Femur (tissue), 1 donor: Measurements from ENCODE around the gene TATDN2.
A peak's percentile ranks its signal among the peaks of the same experiment; 100 is the strongest.

Experiments used
- DNase-seq: peaks from one replicate; pipeline ENCODE4 v3.0.0-alpha.2; 2017

Gene TATDN2, protein sequence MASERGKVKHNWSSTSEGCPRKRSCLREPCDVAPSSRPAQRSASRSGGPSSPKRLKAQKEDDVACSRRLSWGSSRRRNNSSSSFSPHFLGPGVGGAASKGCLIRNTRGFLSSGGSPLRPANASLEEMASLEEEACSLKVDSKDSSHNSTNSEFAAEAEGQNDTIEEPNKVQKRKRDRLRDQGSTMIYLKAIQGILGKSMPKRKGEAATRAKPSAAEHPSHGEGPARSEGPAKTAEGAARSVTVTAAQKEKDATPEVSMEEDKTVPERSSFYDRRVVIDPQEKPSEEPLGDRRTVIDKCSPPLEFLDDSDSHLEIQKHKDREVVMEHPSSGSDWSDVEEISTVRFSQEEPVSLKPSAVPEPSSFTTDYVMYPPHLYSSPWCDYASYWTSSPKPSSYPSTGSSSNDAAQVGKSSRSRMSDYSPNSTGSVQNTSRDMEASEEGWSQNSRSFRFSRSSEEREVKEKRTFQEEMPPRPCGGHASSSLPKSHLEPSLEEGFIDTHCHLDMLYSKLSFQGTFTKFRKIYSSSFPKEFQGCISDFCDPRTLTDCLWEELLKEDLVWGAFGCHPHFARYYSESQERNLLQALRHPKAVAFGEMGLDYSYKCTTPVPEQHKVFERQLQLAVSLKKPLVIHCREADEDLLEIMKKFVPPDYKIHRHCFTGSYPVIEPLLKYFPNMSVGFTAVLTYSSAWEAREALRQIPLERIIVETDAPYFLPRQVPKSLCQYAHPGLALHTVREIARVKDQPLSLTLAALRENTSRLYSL

DNA sequence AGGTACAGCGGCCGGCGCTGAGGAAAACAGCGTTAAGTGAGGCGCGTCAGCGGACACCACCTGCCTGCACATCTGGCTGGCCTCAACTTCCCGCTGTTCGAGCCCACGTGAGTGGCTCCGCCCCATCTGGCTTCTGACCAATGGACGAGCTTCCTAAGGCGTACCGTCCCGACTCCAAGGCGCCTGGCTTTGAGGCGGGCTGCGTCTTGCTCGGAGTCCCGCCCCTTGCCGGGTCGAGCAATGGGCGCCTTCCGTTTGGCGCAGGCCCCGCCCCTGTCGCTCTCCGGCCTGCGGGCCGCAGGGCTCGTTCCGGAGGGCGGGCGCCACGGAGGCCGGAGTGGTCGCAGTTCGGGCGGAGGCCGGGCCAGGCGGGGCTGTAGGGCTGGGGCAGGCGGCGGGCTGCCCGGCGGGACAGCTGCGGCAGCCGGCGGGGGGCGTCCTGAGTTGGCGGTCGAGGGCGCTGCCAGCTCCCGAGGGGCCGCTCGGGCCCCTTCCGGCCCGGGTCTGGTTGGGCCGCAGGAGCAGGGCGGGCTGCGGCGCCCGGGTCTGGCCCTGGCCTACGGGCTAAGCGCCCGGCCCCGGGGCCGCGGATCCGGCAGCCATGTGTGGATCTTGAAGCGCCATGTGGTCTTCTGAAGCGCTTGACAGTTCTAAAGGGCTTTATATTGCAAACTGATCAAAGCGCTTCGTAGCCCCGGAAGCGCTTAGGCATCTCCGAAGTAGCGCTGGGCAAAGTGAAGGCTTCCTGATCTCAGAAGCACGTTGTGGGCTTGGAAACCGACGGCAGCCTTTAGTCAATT, at the start of gene TATDN2:
Gene TATDN2, plus strand, starts transcription at position 276 of the 800 bp plus-strand sequence. CDS start 742 bp downstream, outside the sequence.
- DNase-seq = peak; percentile 96

DNA sequence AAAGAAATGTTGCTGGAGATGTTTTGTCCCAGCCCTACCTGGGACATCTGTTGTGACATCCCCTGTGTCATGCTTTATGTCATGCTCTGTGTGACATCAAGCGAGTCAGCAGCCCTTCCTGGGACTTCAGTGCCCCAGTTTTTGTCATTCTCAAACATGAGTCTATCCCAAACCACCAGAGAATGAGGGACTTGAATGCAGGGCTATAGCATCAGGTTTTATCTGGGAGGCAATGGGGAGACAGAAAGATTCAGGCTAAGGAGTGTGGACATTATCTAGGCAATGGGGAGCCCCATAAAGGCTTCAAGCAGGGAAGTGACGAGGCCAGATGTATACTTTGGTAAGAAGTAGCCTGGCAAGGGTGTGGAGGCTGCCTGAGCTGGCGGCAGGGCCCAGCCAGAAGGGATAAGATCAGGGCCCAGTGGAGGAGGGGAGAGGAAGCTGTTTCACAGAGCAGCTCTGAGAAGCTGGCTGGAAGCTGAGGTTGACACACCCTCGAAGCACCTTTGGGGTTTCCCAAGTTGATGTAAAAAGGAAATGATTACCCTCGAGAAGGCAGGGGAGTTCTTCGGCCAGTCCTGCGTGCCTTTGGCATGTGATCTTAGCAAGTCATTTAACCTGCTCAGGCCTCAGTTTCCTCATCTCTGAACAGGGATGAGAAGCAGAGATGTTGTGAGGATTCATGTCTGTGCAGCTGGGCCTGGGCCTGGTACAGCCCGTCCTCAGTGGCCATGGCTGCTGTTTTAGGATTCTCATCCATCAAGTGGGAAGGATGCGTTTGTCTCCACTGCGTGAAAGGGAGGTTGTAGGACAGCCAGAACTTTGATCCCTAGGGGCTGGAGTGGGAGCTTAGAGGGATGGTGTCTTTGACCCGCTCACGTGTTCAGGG, 49.3 kb upstream of the TATDN2 start:
- DNase-seq = peak; percentile 41

DNA sequence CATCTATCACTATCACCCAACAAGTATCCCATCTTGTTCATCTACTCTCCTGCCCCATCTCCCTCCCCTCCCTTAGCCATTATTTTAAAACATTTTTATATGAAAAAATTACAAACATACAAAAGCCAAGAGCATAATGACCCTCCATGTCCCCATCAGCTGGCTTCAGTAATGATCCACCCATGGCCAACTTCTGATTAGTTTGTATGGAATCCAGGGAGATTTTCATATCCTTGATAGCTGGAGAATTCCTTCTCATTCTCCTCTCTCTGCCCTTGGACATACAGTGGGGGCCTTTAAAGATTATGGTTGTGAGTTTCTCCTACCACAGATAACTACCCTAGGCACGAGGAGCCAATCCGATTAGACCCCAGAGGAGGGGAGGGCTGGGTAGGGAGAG, 43.3 kb upstream of the TATDN2 start:
- no peak for DNase-seq

DNA sequence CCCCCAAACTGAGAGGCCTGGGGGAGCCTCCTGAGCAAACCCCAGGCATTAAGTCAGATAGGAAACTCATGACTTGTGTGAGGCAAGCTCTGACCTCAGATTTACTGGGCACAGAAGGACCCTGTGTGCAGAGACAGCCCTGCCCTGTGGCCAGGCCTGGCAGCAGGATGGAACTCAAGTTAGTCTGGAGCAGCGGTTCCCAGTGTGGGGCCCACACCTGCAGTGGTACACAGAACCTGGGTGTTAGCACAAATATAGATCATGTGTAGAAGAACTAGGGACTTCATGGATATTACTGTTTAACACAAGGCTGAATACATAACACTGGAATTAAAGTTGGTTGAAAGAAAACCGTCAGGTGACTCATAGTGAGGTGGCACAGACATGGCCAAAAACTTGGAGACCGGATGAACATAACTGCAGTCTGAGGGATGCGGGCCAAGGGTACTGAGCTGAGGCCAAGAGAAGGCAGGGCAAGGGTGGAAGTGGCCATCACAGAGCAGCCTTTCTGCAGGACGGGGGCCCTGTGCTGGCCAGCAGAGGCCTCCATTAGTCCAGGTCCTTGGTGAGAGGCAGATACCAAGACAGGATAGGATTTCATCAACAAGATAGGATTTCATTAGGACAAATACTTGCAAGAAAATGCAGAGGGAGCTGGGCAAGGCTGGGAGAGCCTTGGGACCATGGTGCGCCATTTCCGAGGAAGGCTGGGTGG, 42.7 kb upstream of the TATDN2 start:
- peak; percentile 40 for DNase-seq

DNA sequence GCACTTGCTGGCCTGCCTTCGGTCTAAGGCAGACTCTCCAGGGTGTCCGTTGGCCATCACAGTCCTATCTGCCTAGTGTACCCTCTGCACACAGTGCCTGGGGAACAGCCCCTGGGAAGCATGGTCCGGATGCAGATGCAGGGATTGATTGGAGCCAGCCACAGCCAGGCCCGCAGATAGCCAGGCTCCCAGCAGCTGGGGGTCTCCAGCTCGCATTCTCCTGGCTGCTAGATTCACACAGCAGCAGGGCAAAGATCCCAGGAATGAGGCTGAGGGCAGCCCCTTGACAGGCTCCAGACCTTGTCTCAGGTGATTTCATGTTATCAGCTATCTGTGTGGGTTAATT, 42.1 kb upstream of the TATDN2 start:
- no peak for DNase-seq

DNA sequence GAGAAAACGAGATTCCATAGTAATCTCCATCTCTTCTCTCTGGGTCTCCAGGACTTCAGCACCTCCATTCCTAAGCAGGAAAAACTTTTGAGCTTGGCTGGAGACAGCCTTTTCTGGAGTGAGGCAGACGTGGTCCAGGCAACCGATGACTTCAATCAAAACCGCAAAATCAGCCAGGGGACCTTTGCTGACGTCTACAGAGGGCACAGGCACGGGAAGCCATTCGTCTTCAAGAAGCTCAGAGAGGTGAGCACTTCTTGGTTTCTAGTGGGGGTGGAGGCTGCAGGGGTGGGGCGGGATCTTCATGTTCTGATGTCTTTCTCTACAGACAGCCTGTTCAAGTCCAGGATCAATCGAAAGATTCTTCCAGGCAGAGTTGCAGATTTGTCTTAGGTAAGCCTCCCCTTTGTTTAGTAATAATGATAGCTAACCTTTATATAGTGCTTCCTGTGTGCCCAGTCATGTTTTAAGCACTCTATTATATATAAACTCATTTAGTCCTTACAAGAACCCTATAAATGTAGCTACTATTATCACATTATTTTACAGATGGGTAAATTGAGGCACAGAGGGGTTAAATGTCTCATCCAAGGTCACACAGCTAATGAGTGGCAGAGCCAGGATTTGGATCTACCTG, 35.0 kb upstream of the TATDN2 start:
- no peak for DNase-seq

DNA sequence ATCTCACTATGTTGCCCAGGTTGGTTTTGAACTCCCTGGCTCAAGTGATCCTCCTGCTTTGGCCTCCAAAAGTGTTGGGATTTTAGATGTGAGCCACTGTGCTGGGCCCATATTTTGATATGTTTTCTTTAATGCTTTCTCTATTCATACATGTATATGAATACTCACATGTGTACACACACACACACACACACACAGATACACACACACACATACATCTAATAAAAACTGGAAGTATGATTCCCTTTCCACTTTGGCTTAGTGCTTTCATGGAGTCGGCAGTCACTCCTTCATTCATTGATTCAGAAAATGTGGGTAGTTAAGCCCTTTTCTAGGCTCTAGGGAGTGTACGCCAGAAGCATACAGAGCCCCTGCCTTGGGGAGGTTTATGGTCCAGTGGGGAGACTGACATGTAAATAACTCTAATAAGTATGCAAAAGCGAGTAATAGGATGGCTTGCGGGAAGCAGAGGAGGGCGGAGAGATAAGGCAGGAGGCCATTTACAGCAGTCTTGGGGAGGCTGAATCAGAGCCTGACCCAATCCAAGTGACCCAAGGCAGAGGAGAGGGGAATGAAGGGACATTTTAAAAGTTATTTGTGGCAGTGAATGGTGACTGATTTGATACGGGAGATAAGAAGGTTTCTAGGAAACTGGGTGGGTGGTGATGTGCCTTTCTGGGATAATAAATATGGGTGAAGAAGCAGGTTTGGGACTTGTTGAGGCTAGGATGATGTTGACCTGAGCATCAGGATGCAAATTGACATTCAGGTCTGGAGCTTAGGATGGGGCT, 32.5 kb upstream of the TATDN2 start:
- no peak for DNase-seq

DNA sequence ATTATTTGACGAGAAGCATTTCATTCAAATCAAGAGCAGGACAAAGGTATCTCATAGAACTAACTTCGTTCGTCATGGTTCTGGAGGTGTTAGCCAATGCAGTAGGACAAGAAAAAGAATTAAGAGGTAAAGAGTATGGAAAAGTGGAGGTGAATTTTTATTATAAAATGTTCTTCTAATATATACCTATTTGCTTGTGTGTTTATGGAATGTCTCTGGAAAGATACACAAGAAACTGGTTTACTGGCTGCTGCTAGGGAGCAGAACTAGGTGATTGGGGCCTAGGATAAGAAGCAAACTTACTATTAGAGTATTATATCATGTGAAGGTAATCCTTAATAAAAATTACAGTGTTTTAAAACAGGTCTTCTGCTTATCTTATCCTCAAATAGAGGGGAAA, 30.9 kb upstream of the TATDN2 start:
- no peak for DNase-seq

DNA sequence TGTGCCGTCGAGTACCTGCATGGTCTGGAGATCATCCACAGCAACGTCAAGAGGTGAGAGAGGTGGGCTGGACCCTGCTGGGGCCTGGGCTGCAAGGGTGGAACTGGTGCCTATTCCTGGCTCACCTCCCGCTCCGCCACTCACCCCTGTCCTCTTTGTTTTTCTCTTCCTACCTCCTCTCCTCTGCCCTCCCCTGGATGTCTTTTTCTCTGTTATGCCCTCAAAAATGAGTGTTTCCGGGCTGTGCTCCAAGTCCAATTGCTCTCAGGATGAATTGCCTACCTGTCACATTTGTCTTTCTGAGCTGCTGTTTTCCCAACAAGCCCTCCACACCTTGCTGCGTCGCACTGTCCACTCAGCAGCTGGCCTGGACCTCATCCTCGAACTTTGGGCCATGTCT, 28.5 kb upstream of the TATDN2 start:
- DNase-seq = no peak

DNA sequence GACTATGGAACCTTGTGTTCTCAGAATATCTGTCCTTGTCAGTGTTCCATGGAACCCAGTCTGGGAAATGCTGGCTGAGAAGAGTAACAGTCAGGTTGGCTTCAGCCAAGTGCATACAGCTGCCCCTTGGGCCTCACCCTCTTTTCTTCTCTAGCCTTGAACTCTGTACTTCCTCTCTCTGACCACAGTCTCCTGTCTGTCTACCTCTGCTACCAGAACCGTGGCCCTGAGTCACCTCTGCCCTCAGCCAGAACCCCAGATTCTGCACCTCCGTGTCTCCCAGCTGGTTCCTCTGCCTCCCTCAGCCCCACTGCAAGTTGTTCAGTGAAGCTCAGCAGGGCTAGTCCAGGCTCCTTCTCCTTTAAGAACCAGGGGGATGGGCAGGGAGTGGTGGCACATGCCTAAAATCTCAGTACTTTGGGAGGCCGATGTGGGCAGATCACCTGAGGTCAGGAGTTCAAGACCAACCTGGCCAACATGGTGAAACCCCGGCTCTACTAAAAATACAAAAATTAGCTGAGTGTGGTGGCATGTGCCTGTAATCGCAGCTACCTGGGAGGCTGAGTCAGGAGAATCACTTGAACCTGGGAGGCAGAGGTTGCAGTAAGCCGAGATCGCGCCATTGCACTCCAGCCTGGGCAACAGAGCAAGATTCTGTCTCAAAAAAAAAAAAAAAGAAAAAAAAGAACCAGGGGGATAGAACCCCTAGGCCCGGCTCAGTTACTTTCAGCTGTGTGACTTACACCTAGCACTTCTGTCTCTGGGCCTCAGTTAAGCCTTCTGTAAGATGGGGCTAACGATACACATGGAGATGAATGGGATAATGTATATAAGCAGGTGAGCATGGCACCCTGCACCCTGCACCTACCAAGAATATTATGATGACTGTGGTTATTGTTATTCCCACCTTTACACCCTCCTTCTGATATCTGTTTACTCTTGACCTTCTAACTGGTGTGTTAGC, 24.3 kb upstream of the TATDN2 start:
- DNase-seq = no peak

DNA sequence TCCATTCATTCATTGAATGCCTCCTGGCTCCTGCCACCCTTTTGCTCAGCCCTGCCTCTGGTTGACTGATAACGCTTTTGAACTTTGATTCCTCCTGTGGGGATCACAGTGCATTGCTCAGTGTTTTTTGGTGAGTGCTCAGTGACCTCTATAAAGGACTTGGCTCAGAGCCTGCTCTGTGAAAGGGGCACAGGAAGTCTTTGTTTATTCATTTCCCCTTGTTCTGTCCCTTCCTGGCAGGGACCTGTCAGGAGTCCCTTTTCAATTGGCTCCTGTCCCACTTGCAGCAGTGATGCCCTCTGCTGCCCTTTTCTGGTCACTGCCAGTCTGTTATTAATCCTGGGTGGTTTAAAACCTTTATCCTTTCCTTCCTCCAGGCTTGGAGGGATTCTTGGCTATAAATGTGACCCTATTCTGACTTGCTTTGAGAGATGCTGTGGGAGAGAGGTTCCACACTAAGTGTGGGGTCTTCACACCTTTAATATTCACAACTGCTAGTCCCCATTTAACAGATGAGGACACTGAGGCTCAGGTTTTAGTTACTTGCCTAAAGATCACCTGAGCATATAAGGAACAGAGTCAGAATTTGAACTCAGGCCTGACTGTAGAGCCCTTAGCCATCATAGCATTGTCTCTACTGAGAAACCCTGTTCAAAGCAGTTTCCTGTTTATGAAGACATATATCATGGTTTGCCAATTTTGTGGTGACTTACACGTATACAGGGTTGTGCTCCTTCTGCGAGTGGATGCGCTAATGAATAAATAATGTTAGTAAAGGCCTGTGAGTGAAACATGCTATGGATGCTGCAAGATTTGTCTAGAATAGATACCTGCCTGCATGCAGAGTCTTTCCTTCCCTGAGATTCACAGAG, 23.2 kb upstream of the TATDN2 start:
- peak; percentile 77 for DNase-seq

DNA sequence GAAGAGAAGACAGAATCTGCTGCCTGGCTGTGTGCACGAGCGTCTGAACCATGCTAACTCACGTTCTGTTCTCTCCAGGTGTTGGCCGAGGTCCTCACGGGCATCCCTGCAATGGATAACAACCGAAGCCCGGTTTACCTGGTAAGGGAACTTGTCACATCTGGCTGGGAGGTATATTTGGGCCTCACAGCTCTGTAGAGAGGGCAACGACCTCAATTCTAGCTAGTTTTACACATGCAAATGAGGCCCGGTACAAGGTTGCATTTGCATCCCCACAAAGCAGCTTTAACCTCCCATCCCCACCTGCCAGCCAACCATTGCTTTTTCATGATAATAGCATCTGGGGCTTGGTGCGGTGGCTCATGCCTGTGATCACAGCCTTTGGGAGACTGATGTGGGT, 22.0 kb upstream of the TATDN2 start:
- DNase-seq = no peak

DNA sequence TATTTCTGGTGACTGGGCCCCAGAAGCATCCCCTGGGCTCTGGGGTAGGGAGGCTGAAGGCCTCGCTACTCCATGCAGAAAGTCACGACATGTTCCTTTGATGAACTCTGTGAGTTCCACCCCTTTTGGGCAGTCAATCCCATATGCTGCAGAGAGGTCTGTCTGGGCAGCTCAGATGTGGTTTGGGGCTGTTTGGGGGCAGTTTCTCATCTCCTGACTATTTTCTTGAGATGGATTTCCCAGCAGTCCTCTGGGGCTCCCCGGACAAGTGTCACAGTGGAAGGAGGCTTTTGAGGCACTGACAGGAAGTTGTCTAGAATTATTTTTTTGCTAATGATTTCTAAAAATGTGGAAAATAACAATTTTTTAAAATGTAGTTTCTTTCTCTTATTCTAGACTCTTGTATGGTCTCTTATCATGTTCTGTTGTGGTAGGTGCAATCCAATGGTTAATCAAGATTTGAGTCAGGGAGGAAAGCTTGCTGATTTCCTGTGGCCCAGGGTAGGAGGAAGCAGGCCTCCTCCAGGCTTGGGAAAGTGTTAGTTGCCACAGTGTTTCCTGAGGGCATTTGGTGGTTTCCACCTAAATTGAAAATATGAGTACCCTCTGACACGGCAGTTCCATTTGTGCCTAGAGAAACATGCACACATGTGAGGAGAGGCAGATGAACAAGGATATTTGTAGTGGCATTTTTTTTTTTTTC, 19.9 kb upstream of the TATDN2 start:
- peak; percentile 34 for DNase-seq

DNA sequence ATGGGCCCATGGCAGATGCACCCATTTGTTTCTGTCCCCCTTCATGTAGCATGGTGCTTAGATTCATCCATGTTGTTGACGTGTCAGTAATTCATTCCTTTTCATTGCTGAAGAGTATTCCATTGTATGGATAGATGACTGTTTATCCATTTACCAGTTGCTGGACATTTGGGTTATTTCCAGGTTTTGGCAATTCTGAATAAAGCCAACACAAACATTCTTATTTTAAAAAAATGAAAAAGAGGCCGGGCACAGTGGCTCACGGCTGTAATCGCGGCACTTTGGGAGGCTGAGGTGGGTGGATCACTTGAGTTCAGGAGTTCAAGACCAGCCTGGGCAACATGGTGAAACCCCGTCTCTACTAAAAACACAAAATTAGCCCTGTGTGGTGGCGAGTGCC, 18.7 kb upstream of the TATDN2 start:
- no peak for DNase-seq

DNA sequence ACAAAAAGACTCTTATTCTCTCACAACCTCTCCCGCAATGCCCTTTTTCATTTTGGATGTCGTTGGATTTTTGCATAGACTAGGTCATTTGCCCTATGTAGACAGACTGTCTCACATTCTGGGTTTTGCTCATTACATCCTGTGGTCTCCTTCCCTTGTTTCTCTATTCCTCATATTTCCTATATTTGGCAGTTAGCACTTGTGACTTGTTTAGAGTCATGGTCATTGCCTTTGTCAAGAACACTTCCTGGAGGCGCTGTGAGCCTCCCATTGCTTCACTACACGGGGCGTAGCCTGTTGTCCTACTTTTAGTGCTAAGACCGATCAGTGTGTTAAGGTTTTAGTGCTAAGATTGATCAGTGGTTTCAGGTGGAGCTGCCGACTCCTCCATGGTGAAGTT, 16.1 kb upstream of the TATDN2 start:
- peak; percentile 29 for DNase-seq

DNA sequence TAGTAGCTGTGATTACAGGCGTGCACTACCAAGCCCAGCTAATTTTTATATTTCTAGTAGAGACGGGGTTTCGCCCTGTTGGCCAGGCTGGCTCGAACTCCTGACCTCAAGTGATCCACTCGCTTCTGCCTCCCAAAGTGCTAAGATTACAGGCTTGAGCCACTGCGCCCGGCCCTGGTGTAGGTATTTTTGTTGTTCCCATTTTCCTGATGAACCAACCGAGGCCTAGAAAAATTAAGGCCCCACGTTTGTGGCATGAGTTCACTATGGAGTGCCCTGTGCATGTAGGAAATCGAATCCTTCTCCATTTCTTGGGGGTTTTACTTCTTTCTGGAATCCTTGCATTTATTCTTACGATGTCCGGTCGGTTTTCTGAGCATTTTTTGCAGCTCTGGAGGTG, 14.3 kb upstream of the TATDN2 start:
- no peak for DNase-seq

DNA sequence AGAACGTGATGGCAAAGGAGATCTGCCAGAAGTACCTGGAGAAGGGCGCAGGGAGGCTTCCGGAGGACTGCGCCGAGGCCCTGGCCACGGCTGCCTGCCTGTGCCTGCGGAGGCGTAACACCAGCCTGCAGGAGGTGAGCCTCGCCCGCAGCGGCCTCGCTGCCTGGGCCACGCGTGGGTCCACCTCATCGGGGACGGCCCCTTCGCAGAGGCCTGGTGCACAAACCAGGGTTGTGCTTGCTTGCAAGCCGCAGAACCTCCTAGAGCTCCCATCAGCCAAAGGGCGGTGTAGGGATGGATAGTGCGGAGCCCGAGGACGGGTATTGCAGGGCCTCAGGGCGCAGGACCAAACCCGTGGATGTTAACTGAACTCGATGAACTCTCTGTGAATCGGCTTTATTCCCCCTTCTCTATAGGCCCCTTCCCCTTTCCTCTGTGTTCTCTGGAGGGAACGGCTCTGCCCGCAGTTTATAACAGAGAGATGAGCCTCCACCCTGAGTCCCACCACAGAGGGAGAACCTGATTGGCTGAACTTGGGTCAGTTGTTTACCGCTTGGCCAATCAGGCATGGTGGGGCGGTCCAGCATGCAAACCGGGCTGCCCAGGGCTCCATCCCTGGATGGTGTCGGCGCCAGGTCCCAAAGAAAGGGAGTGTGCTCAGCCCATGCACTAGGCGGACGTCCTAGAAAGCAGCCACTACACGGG, 13.6 kb upstream of the TATDN2 start:
- no peak for DNase-seq
